Measurements from ENCODE around the gene MTHFD2L.

MTHFD2L gene

DNA sequence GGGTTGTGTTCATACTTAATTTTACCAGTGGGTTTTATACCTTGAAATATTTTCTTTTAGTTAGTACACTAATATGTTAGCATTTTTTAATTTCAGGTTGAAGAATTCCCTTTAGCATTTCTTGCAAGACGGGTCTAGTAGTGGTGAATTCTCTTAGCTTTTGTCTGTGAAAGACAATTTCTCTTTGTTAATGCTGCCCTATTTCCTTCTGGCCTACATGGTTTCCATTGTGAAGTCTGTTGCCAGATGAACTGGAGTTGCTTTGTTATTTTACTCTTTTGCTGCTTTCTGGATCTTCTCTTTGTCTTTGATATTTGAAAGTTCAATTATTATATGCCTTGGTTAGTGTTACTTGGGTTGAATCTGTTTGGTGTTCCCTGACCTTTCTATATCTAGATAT is 25.0 kb upstream of the MTHFD2L start:
- no peak for DNase-seq (ENCODE audit: low spot score)

DNA sequence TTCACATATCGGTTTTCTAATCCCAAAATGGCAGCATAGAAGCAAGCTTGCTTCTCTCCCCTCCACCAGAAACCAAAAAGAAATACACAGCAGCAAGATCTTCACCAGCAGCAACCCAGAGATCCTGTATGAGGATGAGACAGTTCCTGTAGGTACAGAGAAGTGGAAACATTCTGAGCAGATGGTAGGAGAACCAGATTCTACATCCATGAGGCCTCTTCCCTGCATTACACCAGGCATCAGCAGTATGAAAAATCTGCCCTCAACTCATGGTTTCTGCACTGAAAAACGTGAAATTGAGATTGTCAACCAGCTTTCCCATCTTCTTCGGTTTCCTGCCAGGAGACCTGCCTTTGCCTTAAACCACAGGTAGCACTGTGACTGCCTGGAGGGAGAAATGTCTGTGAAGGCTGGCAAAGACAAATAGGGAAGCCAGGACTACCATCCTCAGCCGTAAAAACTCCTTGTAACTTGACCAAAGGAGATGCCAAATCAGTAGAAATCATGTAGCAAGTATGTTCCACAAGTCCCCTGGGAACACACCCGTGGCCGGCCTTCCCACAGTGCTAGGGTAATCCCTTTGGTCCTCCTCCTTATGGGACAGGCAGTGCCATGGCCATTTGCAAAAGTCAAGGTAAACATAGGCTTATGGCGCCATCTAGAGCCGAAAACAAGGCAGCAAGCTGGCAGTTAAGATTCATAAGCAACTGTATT is 24.0 kb upstream of the MTHFD2L start:
- DNase-seq (ENCODE audit: low spot score), result peak; percentile 71

DNA sequence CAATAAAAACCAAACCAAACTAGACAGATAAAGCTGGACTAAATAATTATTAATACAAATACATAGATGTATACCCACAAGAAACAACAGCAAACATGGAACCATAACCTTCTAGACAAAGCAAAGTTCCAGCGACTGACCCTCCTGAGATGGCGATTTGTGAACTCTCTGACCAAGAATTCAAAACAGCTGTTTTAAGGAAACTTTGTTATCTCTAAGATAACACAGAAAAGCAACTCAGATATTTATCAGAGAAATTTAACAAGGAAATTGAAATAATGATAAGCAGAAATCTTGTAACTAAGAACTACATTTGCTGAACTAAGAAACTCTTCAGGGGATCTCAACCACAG is 23.4 kb upstream of the MTHFD2L start:
- no peak for DNase-seq (ENCODE audit: low spot score)

DNA sequence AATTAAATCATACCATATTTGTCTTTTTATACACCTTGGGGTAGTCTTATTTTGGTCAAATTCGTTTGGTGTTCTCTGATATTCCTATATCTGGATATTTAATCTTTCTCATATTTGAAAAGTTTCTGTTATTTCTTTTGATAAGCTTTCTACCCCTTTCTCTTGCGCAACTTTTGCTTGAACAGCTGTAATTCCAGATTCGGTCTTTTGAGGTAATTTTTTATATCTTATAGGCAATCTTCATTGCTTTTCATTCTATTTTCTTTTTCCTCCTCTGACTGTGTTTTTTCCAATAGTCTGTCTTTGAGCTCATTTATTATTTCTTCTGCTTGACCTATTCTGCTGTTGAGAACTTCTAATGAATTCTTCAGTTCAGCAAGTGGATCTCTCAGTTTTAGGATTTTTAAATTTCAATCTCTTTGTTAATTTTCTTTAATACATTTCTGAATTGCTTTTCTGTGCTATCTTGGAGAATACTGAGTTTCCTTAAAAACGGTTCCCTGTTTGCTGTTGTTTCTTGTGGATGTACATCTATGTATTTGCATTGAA is 11.3 kb upstream of the MTHFD2L start:
- DNase-seq (ENCODE audit: low spot score), result no peak

DNA sequence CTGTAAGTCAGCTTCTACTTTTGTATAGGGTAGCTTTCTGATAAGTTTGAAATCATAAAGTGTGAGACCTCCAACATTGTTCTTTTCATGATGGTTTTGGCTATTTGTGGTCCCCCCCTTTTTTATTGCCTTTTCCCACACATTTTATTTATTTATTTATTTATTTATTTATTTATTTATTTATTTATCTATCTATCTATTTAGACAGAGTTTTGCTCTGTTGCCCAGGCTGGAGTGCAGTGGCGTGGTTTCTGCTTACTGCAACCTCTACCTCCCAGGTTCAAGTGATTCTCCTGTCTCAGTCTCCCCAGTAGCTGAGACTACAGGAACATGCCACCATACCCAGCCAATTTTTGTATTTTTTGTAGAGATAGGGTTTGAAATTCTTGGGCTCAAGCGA is 9.7 kb upstream of the MTHFD2L start:
- no peak for DNase-seq (ENCODE audit: low spot score)

DNA sequence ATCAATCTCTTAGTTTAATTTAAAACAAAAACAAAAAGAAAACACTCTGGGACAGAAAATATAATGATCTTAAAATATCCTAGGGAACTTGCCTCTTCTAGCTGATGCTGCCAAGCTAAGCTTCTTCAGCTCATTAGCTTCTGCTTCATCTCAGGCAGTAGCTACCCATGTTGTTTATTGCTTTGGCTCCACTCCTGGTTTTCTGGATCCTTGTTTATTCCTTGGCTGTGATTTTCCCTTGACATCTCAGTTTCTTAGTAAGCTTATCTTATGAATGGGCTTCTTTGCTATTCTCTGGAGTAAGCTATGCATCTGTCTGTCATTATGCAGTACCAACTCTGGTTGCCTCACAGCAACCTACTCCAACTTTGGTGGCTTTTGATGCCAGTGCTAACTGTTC is 5.1 kb upstream of the MTHFD2L start:
- DNase-seq (ENCODE audit: low spot score), result no peak

DNA sequence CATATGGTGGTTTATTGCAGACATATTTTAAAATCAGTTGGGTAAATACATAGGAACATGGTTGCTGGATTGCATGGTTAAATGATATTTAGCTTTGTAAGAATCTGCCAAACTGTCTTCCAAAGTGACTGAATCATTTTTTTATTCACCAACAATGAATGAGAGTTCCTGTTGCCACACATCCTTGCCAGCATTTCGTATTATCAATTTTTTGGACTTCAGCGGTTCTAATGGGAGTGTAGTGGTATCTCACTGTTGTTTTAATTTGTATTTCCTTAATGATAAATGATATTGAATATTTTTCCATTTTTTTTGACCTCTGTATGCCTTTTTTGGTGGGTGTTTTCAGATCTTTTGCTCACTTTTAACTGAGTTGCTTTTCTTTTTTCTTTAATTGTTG is 1.4 kb upstream of the MTHFD2L start:
- no peak for DNase-seq (ENCODE audit: low spot score)

DNA sequence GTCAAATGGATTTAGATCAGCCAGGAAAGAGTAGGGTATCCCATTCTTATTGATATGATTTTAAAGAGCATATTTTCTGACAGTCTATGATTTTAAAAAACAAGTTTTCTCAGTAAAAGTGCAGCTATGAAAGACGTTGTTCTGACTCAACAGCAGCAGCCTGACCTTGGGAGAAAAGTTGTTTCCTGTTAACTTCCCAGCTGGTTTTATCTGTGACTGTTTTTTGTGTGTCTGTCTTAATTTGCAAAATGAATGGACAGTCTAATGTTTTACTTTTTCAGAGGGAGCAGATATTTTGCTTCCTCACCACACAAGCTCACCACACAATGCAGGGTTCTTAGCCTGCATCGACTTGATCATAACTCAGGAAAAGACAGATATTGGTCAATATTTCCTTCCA is 764 bp upstream of the MTHFD2L start:
- DNase-seq (ENCODE audit: low spot score), result peak; percentile 21

DNA sequence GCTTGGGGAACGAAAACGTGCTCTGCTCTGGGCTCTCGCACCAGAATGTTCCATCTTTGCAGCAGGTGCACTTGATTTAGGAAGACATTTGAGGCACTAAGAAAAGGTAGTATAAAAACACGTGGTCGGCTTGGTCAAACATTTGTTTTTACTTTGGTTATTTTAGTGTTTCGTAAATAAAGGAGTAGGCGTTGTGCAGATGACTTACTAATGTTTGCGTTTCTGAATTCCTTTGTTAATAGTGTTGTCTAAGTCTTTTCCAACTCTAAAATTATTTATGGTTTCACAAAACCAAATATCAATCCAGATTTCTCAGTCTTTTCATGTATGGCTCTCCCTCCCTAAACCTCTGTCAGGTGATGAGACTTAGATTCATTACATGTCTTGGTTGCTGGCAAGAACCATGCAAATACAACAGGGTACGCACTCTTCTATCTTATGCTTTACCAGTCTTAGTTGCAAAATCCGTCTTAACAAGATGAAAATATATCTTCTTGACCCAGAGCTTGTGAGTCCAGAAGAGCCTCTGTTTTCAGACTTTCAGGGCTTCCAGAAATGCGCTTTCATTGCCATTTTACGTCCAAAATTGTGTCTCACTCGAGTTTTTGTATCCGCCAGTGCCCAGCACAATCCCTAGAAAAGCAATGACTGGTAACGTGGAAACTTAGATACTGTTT is 686 bp downstream of the MTHFD2L start:
- no peak for DNase-seq (ENCODE audit: low spot score)

DNA sequence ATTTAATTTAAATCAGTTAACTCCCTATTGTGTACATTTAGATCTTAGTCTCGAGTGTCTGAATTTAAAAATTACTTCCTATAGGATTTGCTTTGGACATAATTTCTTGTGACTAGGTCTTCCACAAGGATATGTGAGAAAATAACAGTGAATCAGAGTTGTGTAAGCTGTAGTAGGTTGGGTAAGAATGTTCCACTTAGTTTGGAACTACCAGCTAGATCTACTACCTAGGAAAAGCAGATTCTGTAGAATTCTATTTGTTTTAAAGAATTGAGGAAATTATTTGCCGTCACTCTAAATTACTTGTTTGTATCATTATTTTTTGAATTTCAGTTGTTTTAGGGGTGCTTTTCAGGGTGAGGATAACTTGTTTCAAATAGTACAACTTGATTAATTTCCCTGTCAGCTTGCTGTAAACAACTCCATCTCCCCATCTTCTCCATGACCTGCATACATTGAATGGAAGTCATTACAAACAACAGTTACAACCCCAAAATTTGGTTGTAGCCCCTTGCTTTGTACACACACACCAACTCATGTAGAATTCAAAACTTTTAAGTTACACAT is 1.3 kb downstream of the MTHFD2L start:
- DNase-seq (ENCODE audit: low spot score), result no peak

DNA sequence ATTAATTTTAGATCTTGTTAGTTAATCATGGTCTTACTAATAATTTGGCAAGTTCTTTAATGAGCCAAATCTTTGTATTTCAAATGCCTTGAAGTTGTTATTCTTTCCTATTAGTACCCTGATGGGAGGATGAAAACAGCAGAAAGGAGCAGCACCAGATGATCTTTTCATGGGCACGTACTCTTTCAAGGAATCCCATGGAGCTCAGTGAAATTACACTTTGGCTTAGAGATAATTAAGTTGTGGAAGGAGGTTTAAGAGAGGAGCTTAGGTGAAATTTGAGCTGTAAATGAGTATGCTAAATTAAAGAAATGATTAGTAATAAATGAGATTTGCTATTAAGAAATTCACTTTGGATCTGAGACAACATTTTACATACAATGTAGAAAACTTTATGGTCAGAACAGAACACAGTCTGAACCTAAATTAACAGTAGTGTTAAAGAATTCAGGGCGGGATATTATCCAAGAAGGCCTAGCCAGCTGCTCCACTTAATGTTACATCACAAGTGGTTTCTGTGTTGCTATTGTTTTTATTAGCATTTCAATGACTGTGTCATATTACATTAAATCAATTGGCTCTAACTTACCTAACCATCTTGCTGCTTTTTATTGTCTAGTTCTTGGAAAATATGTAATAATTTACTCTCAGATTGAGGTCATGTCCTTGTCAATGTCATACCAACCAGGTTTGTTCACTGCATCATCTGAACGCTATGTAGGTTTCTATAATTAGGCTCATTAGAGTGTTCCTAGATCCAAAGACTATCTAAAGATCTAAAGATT is 3.9 kb downstream of the MTHFD2L start:
- no peak for DNase-seq (ENCODE audit: low spot score)

DNA sequence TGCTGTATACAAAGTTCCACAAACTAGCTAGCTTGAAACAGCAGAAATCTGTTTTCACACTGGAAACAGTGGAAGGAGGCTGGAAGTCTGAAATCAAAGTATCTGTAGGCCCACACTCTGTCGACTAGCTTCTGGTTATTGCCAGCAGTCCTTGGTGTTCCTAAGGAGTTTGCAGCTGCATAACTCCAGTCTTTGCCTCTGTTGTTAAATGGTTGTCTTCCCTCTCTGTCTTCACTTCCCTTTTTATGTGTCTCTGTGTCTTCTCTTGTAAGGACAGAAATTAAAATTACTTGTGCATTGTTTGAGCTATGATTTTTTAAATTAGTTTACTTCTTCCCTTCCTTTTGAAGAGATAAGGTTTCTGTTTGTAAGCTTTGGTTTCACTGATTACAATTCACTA is 8.2 kb downstream of the MTHFD2L start:
- no peak for DNase-seq (ENCODE audit: low spot score)

DNA sequence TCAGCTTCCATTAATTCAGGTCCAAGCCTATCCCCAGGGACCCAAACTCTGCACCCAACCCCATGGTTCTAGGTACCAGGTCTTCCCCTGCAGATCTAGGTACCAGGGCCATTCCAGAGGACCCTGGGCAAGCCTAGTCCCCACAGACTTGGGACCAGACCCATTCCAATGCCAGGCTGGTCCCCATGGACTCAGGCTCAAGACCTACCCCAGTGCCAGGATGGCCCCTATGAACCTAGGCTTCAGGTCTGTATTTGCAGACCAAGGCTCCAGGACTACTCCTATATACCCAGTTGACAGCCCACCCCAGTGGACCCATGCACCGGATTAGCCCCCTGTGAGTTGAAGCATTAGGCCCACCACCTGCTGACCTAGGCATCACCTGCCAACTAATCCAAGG is 8.9 kb downstream of the MTHFD2L start:
- no peak for DNase-seq (ENCODE audit: low spot score)

DNA sequence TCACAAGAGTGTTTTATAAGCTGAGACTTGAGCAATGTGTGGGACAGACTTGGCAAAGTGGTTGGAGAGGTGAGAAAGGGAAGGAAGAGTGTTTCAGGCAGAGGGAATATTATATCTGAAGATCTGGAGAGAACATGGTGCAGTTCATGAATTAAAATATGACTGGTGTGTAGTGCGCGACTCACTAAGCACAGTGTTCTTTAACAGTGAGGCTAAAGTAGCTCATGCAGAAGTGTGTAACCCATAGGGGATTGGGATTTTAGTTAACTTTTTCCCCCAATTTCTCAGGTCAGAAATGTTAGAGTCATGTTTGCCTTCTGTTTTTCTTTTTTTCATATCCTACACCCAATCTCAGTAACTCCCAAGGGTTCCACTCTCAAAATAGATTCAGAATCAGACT is 9.7 kb downstream of the MTHFD2L start:
- no peak for DNase-seq (ENCODE audit: low spot score)

DNA sequence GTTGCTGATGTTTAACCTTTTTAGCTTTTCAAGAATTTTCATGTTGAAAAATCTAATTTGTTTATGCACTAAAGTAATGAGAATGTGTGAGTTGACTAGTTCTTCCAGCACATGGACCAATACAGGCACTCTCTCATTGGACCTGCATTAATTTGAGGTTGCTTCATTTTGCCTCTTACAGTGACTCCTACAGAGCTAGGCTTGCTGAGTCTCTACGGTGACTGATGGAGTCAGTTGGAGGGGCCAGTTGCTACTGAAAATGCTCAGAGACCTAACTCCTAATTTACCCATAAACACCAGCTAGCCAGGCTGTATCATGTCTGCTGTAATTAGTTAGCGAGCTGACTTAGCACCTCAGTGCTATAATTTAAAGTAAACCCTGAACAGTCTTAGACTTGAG is 10.9 kb downstream of the MTHFD2L start:
- DNase-seq (ENCODE audit: low spot score), result no peak

DNA sequence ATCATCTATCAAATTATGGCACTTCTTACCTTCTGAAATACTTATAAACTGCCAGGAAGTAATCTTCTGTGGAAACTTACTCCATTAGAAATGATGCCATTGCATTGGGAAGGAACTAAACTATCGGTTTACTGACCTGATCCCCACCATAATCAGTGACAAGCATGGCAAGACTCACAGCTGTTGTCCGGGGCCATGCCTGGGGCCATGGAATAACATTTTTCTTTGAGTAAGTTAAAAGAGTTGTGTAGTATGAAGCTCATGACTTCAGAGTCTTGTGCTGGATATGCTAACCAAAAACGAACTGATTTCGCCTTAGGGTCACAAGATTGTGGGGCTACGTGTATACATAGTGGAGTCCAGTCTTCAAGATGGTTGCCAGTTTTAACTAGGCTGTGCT is 15.4 kb downstream of the MTHFD2L start:
- DNase-seq (ENCODE audit: low spot score), result no peak

DNA sequence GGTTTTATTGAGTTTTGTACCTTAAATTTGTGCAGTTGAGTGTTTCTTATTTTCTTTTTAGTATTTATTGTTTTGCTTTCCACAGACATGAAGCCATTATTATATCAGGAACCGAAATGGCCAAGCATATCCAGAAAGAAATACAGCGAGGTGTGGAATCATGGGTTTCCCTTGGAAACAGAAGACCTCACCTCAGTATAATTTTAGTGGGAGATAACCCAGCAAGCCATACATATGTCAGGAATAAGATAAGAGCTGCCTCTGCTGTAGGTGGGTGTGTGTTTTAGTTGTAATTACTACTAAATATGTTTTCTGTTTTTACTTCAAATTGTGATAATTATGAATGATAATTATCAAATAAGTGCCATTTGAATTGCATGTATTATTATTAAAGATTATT is 16.5 kb downstream of the MTHFD2L start:
- no peak for DNase-seq (ENCODE audit: low spot score)

DNA sequence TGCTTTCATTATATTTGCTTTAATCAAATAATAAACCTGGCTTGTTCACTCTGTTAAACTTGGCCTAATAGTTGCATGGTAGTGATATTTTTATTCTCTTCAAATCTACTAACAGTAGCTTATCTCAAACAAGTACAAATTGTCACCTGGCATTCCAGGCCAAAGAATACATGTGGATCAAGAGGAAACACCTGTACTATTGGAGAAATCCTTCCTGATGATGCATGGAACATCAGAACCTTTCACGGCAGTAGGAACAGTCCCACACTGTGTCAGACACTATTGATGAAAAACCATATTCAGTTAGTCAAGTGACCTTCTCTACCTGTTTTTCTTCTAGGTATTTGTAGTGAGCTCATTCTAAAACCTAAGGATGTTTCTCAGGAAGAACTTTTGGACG is 17.0 kb downstream of the MTHFD2L start:
- DNase-seq (ENCODE audit: low spot score), result no peak

DNA sequence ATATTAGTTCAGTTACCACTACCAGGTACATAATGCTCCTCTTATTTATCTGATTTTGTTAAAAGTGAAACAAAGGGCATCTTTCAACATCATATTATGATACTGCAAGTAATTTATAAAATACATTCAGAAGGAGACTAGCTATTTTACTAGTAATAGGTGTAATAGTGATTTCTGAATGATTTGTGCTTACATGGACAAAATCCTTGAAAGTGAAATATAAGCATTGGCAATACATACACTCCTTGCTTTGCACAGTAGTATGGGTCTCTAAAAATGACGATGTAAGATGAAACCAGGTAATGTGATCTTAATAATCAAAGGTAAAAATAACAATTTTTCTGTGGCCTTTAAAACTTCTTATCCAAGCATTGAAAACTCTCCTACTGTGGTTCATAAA is 17.5 kb downstream of the MTHFD2L start:
- DNase-seq (ENCODE audit: low spot score), result no peak

DNA sequence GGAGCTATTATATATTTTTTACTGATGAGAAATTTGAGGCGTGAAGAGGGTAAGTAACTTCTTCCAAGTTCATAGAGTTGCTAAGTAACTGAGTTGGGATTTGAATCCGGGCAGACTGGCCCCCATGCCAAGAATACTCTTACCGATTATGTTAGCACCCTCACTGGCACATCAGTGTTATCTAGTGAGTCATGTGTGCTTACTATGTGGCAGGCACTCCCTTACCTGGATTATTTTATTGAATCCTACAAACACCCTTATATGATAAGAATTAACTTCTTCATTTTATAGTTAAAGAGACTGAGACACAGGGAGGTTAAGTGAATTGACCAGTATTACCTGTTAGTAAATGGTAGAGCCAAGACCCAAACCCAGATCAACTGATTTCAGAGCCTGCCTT is 20.9 kb downstream of the MTHFD2L start:
- DNase-seq (ENCODE audit: low spot score), result no peak

DNA sequence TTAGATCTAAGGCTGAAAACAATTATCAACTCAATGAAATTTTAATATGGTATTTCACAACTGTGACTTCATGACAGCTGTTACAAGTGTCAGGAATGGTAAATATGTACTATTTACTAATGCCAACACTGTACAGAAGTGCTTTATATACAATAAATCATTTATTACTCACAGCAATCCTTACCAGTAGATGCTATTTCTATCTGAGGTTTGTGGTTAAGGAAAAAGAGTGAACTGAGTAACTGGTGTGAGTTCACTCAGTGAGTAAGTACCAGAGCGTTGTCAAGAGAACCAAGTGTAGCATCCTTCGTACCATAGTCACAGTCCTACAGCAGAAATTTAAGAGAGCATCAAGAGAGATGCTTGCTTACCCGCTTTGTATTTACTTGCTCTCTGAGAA is 23.3 kb downstream of the MTHFD2L start:
- DNase-seq (ENCODE audit: low spot score), result no peak

DNA sequence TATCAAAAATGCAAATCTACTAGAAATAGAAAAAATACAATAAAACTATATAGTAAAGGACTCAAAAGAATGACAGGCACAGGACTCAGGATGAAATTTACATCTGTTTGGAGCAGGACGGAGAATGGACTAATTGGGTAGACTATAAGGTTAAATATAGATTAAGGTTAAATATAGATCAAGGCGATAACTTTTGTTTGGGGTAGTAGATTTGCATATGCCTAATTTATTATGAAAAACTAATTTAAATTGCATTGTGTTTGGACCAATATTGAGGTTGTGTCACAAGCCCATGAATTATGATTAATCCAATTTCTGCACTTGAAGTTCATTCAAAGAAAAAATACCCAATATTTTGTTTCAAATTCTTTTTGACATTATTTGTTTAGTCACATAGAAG is 31.0 kb downstream of the MTHFD2L start:
- no peak for DNase-seq (ENCODE audit: low spot score)

Measured in COLO829 (cell line).